Suppressor macrophage treated with lipopolysaccharide for 1 hour (primary cell): Measurements from ENCODE around the gene GNG12.

Source experiments
- DNase-seq, 3 donors: peaks; one replicate each; pipeline ENCODE4 v3.0.0-alpha.2; 2020 to 2022

The GNG12 gene

DNA sequence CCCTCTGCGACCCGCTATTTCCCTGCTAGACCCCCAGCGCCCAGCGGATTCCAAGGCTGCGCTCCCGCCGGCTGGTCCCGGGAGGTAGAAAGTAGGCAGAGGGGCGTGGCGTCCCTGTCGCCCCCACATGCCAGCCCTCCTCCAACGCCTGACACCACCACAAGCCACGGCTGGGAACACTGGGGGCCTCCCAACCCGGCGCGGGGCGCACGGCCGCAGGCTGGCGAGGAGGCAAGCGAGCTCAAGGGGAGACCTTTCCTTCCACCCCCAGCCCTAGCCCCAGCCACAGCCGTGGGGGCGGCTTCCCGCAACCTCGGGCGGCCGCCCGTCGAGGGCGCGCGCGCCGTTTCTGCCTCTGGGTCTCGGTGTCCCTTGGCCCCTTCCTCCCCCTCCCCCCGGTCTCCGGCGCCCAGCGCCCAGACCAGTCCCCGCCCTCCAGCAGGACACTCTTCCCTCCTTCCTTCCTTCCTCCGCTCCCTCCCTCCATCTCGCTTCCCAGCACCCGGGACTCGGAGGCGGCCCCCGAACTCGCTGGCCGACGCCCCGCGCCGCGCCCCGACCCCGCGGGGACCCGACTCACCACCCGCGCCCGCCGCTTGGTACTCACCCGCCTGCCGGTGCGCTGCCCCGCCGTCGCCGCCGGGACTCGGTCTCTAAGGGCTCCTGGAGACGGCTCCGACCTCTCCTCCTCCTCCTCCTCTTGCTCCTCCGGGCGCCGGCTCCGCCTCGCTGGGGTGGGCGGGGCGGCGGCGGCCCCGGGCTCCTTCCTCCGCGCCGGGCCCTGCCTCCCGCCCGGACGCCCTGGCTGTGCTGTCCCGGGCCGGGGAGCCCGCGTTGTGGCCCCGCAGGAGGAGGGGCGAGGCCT lies at the start of gene GNG12:
Gene GNG12, minus strand, starts transcription at position 731 of the 865 bp plus-strand sequence. CDS start 125,781 bp downstream, outside the sequence.
- DNase-seq: peak; percentile 32 to 77 (median 60)

DNA sequence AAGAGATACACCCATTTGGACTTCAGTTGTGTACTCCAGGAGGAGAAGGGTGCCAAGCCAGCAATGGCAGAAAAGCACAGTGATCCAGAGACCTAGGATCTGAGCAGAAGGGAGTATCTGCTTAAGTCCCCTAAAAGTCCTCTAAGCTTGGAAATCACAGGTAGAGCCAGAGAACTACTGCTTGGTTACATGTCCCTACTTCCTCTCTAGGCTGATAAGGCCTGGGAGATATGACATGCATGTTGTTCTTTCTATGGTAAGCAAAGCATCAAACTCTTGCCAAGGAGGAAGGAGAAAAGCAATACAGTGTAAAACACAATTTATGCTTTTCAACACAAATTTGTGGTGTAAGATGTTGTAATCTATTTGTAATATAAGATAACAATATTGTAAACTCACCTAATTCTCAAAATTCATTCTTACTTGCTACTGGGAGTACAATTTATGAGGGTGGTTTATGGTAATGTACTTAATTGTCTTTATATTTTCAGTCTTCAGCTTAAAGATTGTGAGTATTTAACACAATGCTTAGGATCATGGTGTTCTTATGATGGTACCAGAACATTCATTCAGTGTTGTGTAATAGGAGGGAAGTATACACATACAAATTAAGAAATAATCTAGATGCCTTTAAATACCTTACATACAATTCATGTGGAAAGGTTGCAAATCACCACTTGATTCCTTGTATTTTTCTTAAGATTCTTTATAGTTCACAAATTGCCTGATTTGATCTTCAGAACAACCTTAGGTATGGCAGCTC lies 49.1 kb upstream of the GNG12 start:
- DNase-seq: peak in 1 of 3 donors; percentile 6

DNA sequence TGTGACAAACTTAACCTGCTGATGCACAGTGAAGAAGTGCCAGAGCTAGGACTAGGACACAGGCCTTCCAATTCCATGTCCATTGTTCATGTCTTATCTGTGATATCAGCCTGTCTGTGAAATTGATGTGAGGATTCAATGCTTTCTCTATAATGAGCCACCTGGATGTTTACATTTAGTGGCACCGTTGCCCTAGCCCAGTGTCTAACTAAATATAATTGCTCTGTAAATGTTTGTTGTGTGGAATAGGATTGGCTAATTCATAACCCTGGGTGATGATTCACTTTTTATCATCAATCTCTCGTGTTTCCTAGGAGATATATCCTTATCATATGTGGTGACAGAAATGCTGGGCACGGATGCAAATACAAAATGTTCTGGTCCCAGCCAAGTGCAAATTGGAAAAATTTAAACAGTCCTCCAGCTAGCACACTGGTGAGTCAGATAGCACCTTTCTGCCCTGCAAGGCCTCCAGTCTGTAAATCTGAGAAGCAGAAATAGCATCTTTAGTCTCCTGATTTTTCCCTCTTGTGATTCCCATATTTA lies 46.9 kb upstream of the GNG12 start:
- peak in 1 of 3 donors; percentile 1 for DNase-seq

DNA sequence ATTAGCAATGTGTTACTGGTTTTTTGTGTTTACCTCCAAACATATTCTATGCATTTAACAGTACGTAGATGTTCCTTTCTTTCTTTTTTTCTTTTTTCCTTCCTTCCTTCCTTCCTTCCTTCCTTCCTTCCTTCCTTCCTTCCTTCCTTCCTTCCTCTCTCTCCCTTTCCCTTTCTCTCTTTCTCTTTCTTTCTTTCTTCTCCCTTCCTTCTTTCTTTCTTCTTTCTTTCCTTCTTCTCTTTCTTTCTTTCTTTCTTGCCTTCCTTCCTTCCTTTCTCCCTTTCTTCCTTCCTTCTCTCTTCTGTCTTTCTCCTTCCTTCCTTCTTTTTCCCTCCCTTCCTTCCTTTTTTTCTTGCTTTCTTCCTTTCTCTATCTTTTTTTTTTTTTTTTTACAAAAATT lies 46.2 kb upstream of the GNG12 start:
- no peak for DNase-seq

DNA sequence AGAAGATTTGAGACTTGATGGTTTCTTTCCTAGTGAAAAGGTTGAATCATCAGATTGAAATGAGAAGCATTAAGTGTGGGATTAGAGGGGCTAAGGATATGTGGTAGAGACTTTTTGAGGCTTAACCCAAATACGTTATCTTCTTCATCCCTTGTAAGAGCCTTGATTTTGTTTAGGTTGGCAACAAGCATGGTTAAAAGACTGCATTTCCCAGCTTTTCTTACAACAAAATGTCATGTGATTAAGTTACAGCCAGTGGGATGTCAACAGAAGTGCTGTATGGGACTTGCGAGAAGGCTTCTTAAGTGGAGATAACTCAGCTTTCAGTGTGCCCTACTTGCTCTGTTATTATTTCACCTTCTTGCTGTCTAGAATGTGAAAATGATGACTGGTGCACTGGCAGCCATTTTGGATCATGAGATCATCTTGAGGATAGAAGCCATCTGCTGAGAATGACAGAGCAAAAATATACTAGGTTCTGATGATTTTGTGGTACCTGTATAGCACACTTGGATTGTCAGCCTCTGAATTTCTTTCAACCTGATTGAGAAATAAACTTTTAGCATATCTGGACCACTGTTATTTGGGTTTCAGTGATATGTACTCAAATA lies 41.3 kb upstream of the GNG12 start:
- DNase-seq: no peak

DNA sequence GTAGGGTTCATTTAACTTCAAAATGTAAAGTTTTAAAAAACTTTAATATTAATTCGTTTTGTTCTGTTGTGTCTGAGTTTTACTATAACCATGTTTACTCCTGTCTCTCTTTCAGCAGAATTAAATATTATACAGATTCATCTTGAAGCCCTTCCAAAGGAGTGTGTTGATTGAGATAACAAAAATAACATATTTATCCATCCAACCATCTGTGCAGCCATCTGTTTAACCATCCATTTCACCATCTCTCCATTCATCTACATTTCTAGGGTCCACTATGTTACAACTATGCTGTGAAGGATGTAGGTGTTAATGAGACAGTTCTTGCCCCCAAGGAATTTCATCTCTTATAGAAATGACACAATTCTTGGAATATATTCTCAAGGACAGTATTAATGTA lies 36.0 kb upstream of the GNG12 start:
- no peak for DNase-seq

DNA sequence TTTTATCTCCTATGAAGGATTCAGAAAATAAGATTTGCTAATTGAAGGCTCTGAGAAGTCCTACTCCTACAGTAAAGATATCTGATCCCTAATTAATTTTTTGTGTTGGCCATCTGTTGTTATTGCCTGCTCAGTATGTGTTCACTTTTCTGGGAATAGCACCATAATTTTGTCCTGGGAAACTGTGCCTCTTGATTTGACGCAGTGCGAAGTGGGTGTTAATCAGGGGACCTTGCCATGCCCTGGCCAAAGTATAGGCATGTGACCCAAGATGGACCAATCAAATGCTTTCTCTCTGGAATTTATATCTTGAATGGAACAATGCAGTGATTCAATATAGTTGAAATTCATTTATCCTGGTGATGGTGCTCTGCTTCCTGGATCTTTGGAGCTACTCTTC lies 30.4 kb upstream of the GNG12 start:
- DNase-seq: no peak

DNA sequence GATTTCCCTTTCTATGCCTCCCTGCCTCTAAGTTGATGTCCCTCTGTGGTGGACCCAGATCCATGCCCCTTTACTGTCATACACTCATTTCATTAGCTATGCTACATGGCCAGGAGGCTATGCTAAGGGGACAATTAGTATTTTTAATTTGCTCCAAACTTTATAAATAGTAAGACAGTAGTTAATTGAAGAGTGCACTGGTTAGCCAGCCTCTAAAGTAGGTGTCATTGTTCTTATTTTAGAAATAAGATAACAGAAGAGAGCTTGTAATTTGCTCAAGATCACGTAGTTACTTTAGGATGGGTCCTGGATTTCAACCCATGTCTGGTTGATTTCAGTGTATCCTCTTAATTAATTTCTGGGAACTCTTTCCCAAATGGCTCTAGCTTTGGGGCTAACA lies 29.4 kb upstream of the GNG12 start:
- DNase-seq: no peak

DNA sequence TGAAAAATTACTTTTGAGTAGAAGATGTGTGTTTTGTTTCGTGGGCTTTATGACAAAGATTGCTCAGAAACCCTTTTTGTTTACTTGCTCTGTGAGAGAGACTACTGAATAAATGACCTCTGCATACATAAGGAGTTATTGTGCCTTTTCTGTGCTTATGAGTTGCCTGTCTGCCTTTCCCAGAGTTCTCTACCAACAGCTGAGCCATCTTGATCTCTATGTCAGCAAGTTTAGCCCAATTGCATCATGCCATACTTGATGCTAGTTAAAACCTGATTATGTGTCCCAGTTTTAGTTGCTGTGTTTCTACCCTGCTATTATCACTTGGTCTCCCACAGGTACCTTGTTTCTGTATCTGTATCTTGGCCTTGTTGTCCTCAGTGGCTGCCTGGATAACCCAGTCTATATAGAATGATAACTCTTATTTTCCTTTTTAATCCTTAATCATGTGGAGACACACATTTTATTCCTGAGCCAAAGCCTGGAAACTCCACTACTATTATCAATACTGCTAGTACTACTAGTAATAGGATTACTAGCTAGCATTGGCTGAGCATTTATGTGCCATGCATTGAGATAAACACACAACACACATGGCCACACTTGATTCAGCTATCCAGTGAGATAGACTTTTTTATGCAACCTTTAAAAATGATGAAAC lies 28.7 kb upstream of the GNG12 start:
- DNase-seq: no peak

DNA sequence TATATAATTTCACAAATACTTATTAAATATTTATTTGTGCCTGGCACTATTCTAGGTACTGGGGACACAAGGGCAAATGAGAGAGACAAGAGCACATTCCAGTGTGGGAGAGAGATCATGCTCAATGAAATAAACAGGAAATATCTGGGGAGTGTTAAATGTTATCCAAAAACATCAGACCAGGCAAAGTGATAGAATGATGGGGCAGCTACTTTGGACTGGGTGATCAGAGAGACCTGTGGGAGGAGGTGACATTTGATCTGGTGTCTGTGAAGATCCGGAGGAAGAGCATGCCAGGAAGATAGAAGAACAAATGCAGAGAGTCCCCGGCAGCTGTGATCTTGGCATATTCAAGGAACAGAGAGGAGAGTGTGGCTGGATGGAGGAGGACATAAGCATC lies 27.5 kb upstream of the GNG12 start:
- no peak for DNase-seq

DNA sequence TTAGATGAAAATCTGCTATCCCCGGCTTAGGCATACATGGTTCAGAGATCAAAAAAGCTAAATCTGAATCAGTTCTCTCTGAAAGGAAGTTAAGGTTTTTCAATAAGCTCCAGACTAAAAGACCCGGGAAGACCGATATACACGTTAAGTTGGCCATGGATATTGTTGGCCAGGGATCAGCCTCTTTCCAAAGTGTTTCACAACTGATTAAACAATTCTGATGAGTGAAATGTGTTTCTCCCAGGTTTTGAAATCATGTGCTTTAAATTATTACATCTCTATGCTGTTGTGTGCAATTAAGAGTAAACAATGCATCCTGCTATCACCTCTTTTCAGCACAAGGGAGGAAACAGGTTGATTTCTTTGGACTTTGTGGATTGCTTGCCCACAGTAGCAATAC lies 23.7 kb upstream of the GNG12 start:
- no peak for DNase-seq

DNA sequence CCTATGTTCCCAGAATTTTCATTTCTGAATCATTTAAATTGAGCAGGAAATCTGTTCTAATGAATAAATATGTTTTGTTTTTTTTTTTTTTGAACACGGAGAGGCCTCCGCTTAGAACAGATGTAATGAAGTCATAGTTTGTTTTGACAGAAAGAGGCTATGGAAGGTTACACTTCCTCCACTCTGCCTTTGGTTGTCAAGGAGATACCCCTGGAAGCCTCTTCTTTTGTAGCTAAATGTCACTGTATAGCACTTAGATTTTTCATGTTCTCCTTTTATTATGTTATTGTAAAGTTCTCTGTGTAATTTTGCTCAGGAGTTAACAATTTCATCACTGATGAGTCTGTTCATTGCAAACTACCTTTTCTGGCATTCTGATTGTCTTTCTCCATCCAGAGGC lies 22.7 kb upstream of the GNG12 start:
- DNase-seq: no peak

DNA sequence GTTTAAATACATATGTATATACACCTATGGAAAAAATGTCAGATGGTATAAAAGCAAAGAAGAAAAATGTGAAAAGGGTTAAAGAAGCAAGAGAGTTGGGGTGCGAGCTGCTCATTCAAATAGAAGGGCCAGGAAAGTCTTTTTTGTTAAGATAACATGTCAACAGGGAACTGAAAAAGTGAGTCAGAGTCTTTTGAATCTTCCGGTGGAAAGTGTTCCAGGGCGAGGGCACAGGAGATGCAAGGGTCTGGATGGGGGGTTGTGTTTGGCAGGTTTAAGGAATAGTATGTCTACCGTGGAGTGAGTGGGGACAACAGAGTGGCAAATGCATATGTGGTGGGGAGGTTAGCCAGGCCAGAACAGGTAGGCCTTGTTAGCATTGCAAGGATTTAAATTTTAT lies 22.2 kb upstream of the GNG12 start:
- no peak for DNase-seq

DNA sequence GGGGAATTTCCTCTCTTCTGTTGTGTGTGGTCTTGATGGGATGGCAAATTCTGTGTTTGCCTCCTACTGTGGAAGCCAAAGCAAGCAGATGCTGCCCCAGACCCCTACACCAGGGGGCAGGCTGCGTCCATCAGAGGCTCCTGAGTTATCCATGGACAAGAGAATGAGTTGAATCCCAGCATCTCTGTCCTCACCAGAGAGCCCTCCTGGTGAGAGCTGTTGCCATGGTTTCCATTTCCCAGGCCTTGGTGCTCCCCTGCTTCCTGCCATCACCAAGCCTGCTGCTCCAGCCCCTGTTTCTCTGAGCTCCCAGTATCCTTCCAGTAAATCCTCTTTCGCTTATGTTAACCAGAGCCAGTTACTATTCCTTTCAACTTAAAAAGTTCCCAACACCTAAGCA lies 20.4 kb upstream of the GNG12 start:
- peak; percentile 57 to 70 (median 65) for DNase-seq

DNA sequence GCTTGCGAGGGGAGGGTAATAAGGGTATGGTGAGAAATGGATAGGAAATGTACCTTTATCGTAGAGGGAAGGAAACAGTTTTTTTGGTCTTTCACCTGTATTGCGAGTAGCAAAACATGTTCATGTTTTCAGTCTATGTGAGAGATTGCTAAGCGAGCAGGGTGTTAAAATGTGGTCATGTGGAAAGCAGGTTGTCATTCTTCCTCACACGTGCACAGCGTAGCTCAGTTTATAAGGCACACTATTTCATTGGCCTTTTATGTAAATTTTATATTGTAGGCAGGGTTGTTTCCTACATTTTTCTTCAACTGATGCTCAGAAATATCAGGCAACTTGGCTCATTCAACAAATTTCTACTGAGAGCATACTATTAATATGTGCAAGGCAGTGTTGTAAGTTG lies 18.5 kb upstream of the GNG12 start:
- DNase-seq: no peak

DNA sequence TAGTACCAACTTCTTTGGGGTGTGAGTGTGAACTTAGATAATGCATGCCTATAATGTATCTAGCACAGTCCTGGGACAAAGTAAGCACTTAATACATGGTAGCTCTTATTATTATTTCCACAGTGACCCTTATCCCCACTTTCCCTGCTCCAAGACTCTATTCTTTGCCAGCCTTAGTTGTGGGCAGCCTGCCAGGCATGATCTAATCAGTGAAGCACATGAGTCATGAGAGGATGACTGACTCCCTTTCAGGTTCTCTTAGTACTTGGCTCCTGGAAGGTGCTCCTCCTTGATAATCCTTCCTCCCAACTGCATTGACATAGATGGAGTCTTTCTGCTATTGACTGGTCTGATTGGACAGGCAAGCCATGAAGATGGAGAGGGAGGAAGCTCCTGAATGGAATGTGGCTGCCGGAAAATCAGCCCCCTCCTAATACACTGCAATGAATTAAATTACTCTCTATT lies 17.4 kb upstream of the GNG12 start:
- DNase-seq: peak; percentile 59 to 74 (median 59)

DNA sequence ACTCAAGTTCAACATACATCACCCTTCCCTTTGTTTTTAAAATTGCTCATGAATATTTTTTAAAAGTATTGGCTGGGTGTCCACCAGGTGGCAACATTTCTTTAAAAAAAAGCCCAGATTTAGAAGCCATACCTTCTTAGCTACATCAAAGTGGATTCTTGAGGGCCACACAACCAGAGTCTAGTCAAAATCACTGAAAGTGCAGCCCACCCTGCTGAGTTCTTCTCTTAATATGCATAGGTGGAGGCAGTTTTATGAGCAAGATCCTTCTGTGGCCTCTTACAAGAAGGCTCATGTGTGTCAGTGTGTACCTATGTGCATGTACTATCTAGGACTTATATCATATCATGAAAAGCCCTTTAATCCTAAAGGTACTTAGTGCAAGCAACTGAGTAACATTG lies 16.9 kb upstream of the GNG12 start:
- peak; percentile 29 to 52 (median 32) for DNase-seq

DNA sequence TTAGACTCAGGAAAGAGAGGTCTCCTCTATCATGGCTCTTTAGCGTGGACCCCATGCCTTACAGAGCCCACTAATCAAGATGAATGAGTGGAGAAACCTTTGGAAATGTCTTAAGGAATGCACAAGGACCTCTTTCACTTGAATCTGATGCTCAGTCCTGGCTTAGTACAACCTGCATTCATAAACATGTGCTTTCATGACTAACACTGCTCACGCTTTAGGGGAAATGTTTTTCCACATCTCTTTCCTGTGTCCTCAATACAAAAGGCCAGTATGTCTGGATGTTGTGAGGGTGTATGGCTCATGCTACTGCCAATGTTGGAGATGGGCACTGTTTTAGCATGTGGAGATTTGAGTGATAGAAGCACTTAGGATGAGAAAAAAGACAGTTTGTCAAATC lies 14.2 kb upstream of the GNG12 start:
- DNase-seq: no peak

DNA sequence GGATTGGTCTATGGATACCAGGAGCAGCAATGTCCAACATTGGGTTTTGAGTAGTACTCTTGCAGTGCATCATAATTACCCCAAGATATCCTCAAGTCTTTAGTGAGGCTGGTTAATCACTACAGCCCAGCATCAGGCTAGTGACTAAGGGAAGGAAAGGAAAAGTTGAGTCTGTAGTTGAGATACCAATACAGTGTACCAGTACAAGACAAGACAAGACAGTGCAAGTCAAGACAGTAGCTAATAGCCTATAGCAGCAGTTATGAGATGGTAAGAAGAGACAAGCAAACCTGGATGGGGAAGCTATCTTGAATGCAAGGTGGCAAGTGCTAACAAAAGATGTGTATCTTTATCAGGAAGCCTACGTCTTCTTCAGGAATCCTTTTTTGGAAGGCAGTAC lies 13.3 kb upstream of the GNG12 start:
- no peak for DNase-seq

DNA sequence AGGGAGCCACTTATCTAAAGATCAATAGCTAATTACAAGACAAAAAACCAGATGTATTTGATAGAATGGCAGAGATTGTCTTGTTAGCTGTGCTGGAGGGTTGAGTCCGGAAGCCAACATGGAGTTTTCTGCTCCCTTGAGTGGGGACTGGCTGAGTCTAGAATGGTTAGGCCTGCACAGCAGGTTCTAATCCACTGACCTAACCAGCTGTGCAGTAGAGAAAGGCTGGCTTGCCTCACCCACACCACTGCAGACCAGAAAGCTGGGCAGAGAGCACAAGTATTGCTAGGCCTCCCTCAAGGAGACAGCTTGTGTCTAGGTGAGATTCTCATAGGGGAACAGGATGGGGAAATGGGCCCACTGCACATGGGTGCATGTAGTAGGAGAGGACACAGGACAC lies 11.7 kb upstream of the GNG12 start:
- no peak for DNase-seq

DNA sequence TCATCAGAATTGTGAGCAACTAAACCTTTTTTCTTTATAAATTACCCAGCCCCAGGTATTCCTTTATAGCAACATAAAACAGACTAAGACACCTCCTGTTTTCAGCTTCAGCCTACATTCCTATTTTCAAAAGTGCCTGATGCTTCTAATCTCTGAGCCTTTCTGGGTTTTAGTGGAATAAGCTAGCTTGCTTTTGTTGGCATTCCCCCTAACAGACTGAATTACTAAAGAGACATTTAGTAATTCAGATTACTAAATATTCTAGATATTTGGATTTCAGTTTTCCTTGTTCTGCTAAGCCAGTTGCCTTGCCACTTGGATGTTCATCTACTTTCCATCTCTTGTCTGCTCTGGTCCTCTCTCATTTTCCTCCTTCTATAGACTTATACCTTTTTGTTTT lies 10.5 kb upstream of the GNG12 start:
- DNase-seq: no peak

DNA sequence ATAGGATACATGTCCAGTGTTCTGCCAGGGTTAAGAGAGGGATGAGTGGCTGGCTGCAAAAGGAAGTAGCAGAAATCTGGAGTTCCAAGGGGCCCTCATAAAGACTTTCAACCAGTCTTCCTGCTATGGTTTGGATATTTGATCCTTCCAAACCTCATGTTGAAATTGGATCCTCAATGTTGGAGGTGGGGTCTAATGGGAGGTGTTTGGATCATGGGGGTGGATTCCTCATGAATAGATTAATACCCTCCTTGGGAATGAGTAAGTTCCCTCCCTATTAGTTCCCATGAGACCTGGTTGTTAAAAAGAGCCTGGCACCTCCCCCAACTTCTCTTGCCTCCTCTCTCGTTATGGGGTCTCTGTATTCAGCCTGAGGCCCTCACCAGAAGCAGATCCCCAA lies 10.1 kb upstream of the GNG12 start:
- no peak for DNase-seq

DNA sequence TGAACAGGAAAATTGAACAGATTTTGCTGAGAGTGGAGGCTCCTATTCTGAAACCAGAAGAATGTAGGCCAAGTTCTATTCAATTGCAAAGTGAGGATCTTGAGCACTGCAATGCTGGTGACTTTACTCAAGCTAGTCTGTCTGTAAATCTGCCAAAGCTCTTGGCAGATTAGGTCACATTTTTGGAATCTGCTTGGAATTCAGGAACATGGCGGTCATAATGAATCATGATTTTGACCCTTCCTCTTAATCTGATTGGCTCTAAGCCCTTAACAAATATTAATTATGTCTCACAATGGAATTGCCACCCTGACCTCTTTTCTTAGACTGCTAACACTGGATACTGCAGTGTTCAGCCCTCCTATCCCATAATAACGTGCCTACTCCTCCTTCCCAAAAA lies 7.2 kb upstream of the GNG12 start:
- DNase-seq: no peak
